A673 (cell line): ENCODE data around the gene RNF157.

ENCODE experiments used
- EZH2 ChIP-seq: fragments of 200-600 bp; sonication (generic); IDR thresholded peaks from 2 replicates; pipeline ENCODE4 v1.6.1; 2017; ENCODE audit warnings: borderline replicate concordance, low read depth, mild to moderate bottlenecking, mixed read lengths, antibody characterized with exemption, low read length; ENCODE audit not compliant: poor library complexity, severe bottlenecking
- TF ChIP-seq, protein P1 (sequence below): fragments of 300-800, 200-600 bp; sonication (generic); conservative IDR thresholded peaks from 2 replicates; pipeline ENCODE4 v1.5.1; 2017; ENCODE audit warnings: low read depth, mild to moderate bottlenecking, antibody characterized with exemption, low read length, moderate library complexity, mixed read lengths

DNA sequence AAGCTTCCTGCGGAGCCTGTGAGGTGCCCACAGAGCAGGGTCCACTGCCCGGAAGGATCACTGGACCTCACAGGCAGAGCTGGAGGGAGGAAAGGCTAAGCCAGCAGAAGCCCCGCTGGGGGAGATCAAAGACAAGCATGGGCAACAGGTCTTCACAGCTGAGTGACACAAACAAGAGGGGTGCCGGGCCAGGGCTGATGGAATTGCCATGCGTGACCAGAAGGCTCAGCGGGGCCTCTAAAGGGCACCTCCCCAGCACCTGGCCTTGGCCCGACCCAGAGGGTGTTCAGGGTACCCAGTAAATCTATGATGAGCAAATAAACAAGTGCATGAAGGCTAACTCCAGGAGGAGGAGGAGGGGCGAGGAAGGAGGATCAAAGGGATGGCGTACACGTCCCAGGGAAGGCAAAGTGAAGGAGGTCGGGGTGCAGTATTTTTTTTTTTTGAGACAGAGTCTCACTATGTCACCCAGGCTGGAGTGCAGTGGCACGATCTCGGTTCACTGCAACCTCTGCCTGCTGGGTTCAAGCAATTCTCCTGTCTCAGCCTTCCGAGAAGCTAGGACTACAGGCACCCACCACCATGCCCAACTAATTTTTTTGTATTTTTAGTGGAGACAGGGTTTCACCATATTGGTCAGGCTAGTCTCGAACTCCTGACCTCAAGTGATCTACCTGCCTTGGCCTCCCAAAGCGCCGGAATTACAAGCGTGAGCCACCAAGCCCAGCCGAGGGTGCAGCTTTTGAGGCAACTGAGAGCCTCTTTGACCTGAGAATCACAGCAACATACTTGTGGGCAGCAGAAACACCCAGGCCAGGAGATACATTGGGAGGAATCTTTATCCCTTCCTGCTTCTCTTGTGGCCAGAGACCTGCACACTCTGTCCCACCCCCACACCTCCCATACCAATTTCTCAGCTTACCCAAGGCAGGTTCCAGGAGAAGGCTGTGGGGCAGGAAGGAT, 120.6 kb downstream of the RNF157 start:
- TF ChIP-seq, protein P1, sequence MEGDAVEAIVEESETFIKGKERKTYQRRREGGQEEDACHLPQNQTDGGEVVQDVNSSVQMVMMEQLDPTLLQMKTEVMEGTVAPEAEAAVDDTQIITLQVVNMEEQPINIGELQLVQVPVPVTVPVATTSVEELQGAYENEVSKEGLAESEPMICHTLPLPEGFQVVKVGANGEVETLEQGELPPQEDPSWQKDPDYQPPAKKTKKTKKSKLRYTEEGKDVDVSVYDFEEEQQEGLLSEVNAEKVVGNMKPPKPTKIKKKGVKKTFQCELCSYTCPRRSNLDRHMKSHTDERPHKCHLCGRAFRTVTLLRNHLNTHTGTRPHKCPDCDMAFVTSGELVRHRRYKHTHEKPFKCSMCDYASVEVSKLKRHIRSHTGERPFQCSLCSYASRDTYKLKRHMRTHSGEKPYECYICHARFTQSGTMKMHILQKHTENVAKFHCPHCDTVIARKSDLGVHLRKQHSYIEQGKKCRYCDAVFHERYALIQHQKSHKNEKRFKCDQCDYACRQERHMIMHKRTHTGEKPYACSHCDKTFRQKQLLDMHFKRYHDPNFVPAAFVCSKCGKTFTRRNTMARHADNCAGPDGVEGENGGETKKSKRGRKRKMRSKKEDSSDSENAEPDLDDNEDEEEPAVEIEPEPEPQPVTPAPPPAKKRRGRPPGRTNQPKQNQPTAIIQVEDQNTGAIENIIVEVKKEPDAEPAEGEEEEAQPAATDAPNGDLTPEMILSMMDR, result no peak
- TF ChIP-seq EZH2, result no peak
